ENCODE data around the gene GNLY. TPM values are rescaled to one million over a fixed set of nuclear protein-coding genes. Genes with fewer than 3 reads are reported as not detected.
A peak's percentile ranks its signal among the peaks of the same experiment; 100 is the strongest.

GNLY gene
- total and polyA plus RNA-seq, 2 of the 4 experiments (the other 2 are of a cell fraction) = not detected

DNA sequence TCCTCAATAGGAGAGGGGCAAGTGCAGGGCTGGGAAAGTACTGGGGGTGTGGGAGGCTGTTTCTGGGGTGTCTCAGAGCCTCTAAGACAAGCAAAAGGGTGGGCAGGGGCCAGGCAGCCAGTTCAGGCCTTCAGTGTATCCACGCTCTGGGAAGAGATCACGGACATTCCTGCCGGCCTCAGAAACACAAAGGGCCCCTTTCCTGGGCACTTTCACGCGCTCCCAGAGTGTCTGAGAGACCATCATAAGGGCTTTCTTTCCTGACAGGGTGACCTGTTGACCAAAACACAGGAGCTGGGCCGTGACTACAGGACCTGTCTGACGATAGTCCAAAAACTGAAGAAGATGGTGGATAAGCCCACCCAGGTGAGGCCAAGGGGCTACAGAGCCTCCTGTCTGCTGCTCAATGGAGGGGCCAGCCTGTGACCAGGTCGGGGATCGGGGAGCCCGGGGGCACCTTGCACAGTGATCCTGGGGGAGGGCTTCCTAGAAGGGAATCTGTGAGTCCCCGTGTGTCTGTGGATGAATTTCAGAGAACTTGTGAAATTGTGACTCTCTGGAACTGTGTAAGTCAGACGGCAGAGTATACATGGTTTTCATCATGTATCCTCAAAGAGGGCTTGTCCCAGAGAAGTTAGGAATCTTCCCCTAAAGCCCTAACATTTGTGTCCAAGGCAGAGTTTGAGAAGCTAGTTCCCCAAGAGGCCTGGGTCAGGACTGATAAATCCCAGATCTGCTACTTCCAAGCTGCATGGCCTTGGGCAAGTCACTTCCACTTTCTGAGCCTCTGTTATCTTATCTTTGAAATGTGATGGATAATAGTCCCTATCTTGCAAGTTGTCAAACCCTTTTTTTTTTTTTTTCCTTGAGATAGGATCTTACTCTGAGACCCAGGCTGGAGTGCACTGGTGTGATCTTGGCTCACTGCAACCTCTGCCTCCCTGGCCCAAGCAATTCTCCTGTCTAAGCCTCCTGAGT lies 1.8 kb downstream of the GNLY start:
- Histone ChIP-seq H3K9me3 (ENCODE audit: control insufficient read depth, insufficient read depth, low read length) (no peaks in the 10 kb centered on the region), H2BK20ac (ENCODE audit: low read depth, low read length) (no peak overlapping the region), H4K8ac (ENCODE audit: low read depth in 2 of 2, low read length in 2 of 2) (no peak overlapping the region), H3K4me3 (ENCODE audit: insufficient read depth, low read depth, low read length) (no peak overlapping the region), H2AK5ac (ENCODE audit: low read depth, low read length) (peak overlapping the region; percentile 10; the same call in 1 of the 2 replicates), H2BK5ac (ENCODE audit: low read depth, low read length, poor library complexity, severe bottlenecking) (no peak overlapping the region), H3K56ac (ENCODE audit: extremely low read depth, insufficient read depth, low read length) (no peak overlapping the region), H3K18ac (ENCODE audit: low read depth, low read length) (no peak overlapping the region), H2AK9ac (replicated peaks; ENCODE audit: low read depth, low read length, poor library complexity) (no peak overlapping the region), H3K4me2 (ENCODE audit: low read depth, low read length) (no peak overlapping the region), H3K14ac (replicated peaks; ENCODE audit: low read depth, low read length) (no peak overlapping the region), H3K4me1 (ENCODE audit: control insufficient read depth, insufficient read depth, low read length) (peaks cover 3% of the 10 kb centered on the region; the same call in 1 of the 2 replicates), H3K27me3 (ENCODE audit: control insufficient read depth, insufficient read depth, low read length) (peaks cover 6% of the 10 kb centered on the region; the same call in 1 of the 2 replicates), H3K36me3 (ENCODE audit: control insufficient read depth, insufficient read depth, low read length) (no peaks in the 10 kb centered on the region), H3K4ac (ENCODE audit: low read depth, low read length) (no peak overlapping the region; the same call in 1 of the 2 replicates), H3K9ac (ENCODE audit: low read depth, low read length) (no peak overlapping the region), H3K79me1 (ENCODE audit: low read depth in 1 of 2, low read length in 2 of 2) (no peaks in the 10 kb centered on the region), H3K9me1 (ENCODE audit: insufficient read depth, low read length) (peaks cover 6% of the 10 kb centered on the region; the same call in 1 of the 2 replicates), H2BK120ac (ENCODE audit: low read depth, low read length) (no peak overlapping the region), H4K91ac (ENCODE audit: insufficient read depth, low read depth, low read length) (no peak overlapping the region), H3K27ac (ENCODE audit: insufficient read depth, low read length) (no peak overlapping the region), H4K20me1 (ENCODE audit: insufficient read depth, low read length) (no peaks in the 10 kb centered on the region), H3K23ac (ENCODE audit: low read depth, low read length) (no peak overlapping the region), H2AFZ (replicated peaks; ENCODE audit: low read length, poor library complexity) (no peak overlapping the region), H4K5ac (ENCODE audit: low read depth, low read length) (no peak overlapping the region), H2BK15ac (ENCODE audit: low read depth, low read length) (no peak overlapping the region)
- ATAC-seq (ENCODE audit: low read depth) = no peak
- no peak for DNase-seq
- TF ChIP-seq MXI1 (IDR thresholded peaks at IDR 0.05; ENCODE audit: borderline replicate concordance, low read depth, low read length) (no peak), ELK1 (IDR thresholded peaks at IDR 0.05; ENCODE audit: borderline replicate concordance, low read depth, low read length) (no peak), CHD1 (IDR thresholded peaks at IDR 0.05; ENCODE audit: low read depth, low read length) (no peak), NFE2L2 (IDR thresholded peaks at IDR 0.05; ENCODE audit: low read depth, low read length) (no peak), SMC3 (IDR thresholded peaks at IDR 0.05; ENCODE audit: low read depth, low read length) (no peak)
- TF ChIP-seq, protein P1, sequence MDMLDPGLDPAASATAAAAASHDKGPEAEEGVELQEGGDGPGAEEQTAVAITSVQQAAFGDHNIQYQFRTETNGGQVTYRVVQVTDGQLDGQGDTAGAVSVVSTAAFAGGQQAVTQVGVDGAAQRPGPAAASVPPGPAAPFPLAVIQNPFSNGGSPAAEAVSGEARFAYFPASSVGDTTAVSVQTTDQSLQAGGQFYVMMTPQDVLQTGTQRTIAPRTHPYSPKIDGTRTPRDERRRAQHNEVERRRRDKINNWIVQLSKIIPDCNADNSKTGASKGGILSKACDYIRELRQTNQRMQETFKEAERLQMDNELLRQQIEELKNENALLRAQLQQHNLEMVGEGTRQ (IDR thresholded peaks at IDR 0.05; ENCODE audit: low read depth, low read length) = no peak
- TF ChIP-seq, protein P2, sequence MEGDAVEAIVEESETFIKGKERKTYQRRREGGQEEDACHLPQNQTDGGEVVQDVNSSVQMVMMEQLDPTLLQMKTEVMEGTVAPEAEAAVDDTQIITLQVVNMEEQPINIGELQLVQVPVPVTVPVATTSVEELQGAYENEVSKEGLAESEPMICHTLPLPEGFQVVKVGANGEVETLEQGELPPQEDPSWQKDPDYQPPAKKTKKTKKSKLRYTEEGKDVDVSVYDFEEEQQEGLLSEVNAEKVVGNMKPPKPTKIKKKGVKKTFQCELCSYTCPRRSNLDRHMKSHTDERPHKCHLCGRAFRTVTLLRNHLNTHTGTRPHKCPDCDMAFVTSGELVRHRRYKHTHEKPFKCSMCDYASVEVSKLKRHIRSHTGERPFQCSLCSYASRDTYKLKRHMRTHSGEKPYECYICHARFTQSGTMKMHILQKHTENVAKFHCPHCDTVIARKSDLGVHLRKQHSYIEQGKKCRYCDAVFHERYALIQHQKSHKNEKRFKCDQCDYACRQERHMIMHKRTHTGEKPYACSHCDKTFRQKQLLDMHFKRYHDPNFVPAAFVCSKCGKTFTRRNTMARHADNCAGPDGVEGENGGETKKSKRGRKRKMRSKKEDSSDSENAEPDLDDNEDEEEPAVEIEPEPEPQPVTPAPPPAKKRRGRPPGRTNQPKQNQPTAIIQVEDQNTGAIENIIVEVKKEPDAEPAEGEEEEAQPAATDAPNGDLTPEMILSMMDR (conservative IDR thresholded peaks at IDR 0.05; ENCODE audit: low read depth, low read length) = no peak
- intact Hi-C loops (cut with micrococcal nuclease) = no loop called here
- dilution Hi-C loops (cut with HindIII; ENCODE audit: low sequenced_read_pairs, unreplicated experiment) = no loop called here
- BruUV-seq (replicated peaks) = no TSS peak
- ChIA-PET CTCF (interaction anchor here (0.6 kb wide), 1 partner anchor 47 kb away, joined by 3 read pairs; no protein-coding TSS in a partner anchor), POLR2A (ENCODE audit: unreplicated experiment) (no interaction called here)
- WGBS, 2 experiments (ENCODE audit: extremely low coverage in 2 of 2, insufficient read length in 1 of 2) = 83% methylated on average over 7 of the region's 12 CpGs; no CpG with 5 or more reads in 1 of the 2 experiments
- in situ Hi-C loops (cut with MboI; ENCODE audit: low sequenced_read_pairs) = no loop called here

Data from IMR-90 (cell line).